ENCODE results near the gene PTH2. TPM values are rescaled to one million over a fixed set of nuclear protein-coding genes. Genes with fewer than 3 reads are reported as not detected.
A peak's percentile ranks its signal among the peaks of the same experiment; 100 is the strongest.

The PTH2 gene
- total RNA-seq, 1 experiment from 2014 or later: 0.96 TPM

DNA sequence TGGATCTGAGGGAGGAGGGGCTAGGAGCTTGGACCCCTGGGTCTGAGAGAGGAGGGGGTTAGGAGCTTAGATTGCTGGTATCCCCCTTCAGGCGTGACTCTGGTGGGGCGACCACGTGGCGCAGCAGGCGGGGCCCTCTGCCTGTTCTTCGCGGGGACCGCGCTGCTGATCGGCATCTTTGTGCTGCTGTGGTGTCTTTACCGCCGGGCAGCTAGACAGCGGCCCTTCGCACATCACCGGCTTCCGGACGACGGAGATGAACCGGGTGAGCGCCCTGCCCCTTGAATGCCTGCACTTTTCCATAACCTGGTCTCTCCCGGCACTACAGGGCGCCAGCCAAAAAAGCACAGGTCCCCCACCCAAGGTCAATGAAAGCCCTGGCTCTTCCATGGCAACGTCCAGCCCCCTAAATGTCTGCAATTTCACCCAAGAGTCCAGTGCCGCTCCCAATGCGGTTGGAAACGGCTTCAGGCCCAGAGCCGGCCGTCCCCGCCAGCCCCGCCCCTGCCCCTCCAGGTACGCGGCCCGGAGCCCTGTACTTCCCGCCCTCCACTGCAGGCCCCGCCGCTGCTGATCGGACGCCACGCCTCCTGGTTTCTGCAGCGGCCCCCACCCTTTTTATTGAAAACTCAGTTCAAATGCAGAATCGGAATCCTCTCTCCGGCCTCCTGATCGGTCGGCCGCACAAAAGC is 4.8 kb upstream of the PTH2 start:
- Histone ChIP-seq H2AK5ac (ENCODE audit: insufficient read length, low read length) (no peak overlapping the region), H3K23ac (ENCODE audit: insufficient read length, low read depth, low read length) (no peak overlapping the region), H4K20me1 (ENCODE audit: control insufficient read depth, insufficient read depth, insufficient read length) (no peaks in the 10 kb centered on the region), H2BK15ac (ENCODE audit: low read depth, low read length) (no peak overlapping the region), H2BK120ac (ENCODE audit: low read depth, low read length, poor library complexity, severe bottlenecking) (no peak overlapping the region), H4K91ac (ENCODE audit: insufficient read length, low read depth, low read length) (no peak overlapping the region), H3K4ac (ENCODE audit: low read depth, low read length) (no peak overlapping the region), H4K5ac (ENCODE audit: insufficient read length, low read depth, low read length) (no peak overlapping the region), H3K27me3 (ENCODE audit: insufficient read depth, low read length) (peaks cover 18% of the 10 kb centered on the region; the same call in 1 of the 2 replicates), H3K9me3 (ENCODE audit: control insufficient read depth, low read depth, low read length) (no peaks in the 10 kb centered on the region), H3K79me2 (ENCODE audit: insufficient read depth, low read length) (no peaks in the 10 kb centered on the region), H3K56ac (ENCODE audit: insufficient read length, low read depth, low read length) (no peak overlapping the region), H2BK12ac (ENCODE audit: insufficient read length, low read depth, low read length) (no peak overlapping the region), H2BK5ac (ENCODE audit: insufficient read length, low read length) (no peak overlapping the region), H2AFZ (ENCODE audit: low read length) (no peak overlapping the region), H3K4me2 (ENCODE audit: insufficient read depth, insufficient read length, low read length) (peak overlapping the region; percentile 53), H3K14ac (ENCODE audit: insufficient read depth, low read length) (0 out of 2 replicates have a peak overlapping the region, but pooled peaks have one; percentile 49), H3K27ac (ENCODE audit: insufficient read length, low read depth, low read length) (no peak overlapping the region), H3K4me1 (ENCODE audit: insufficient read depth, low read length) (peaks cover 2% of the 10 kb centered on the region), H4K8ac (replicated peaks; ENCODE audit: insufficient read length, low read depth, low read length) (no peak overlapping the region), H3K23me2 (ENCODE audit: insufficient read length, low read depth, low read length, poor library complexity, severe bottlenecking) (peaks cover 22% of the 10 kb centered on the region), H2BK20ac (ENCODE audit: low read depth, low read length, poor library complexity, severe bottlenecking) (no peak overlapping the region), H3K18ac (ENCODE audit: insufficient read length, low read depth, low read length) (no peak overlapping the region), H3K79me1 (ENCODE audit: insufficient read depth, low read depth, low read length, poor library complexity, severe bottlenecking) (no peaks in the 10 kb centered on the region), H3T11ph (ENCODE audit: low read length) (no peak overlapping the region), H3K9ac (ENCODE audit: extremely low read depth, insufficient read length, low read length) (no peak overlapping the region)
- Mint-ChIP-seq H3K9me3 (peaks cover 4 to 5% of the 10 kb centered on the region in 2 experiments; a peak in 3 of 5 replicates), H3K27ac (peak overlapping the region; percentile 41 to 95 (median 86); a peak in 4 of 7 replicates), H3K4me3 (peak overlapping the region; percentile 72 to 86), H3K4me1 (peaks cover 52 to 73% of the 10 kb centered on the region in 2 experiments), H3K27me3 (ENCODE audit: low read depth) (peaks cover 81% of the 10 kb centered on the region), H3K36me3 (ENCODE audit: insufficient read depth in 1 of 3, low read depth in 3 of 3) (peaks cover 3 to 11% (median 6%) of the 10 kb centered on the region in 3 experiments)
- peak; percentile 89 for DNase-seq
- TF ChIP-seq, protein P1, sequence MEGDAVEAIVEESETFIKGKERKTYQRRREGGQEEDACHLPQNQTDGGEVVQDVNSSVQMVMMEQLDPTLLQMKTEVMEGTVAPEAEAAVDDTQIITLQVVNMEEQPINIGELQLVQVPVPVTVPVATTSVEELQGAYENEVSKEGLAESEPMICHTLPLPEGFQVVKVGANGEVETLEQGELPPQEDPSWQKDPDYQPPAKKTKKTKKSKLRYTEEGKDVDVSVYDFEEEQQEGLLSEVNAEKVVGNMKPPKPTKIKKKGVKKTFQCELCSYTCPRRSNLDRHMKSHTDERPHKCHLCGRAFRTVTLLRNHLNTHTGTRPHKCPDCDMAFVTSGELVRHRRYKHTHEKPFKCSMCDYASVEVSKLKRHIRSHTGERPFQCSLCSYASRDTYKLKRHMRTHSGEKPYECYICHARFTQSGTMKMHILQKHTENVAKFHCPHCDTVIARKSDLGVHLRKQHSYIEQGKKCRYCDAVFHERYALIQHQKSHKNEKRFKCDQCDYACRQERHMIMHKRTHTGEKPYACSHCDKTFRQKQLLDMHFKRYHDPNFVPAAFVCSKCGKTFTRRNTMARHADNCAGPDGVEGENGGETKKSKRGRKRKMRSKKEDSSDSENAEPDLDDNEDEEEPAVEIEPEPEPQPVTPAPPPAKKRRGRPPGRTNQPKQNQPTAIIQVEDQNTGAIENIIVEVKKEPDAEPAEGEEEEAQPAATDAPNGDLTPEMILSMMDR (conservative IDR thresholded peaks at IDR 0.05): no peak
- no CpG with 5 or more reads among the region's 45 CpGs for WGBS (ENCODE audit: extremely low coverage, insufficient read length, low lambda C conversion rate)
